GM20000 (cell line): ENCODE results near the gene SH3GL1.

Experiments used
- DNase-seq: peaks from one replicate; pipeline ENCODE4 v3.0.0; 2012; ENCODE audit warnings: low spot score
- TF ChIP-seq, protein P1 (sequence below): IDR thresholded peaks from 2 replicates; pipeline ENCODE4 v1.5.1; 2012; ENCODE audit warnings: mild to moderate bottlenecking, control low read depth; ENCODE audit errors: extremely low read depth, missing control alignments

SH3GL1 gene

DNA sequence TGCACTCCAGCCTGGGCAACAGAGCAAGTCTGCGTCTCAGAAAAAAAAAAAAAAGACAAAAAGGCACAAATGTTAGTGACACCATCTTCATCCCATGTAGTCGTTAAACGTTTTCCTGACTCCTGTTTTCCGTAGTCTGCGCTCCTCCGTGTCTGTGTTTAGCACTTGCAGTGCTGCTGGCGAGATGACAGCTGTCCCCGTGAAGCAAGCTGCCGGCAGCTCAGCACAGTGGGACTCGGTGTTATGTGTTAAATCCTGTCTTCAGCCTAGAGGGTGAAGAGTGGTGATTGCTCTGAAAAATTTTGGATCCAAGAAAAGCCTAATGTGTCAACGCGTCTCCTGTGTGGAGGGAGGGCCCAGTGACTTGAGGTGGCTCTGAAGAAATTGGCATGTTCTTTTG lies 38.9 kb upstream of the SH3GL1 start:
- DNase-seq = no peak
- TF ChIP-seq, protein P1, sequence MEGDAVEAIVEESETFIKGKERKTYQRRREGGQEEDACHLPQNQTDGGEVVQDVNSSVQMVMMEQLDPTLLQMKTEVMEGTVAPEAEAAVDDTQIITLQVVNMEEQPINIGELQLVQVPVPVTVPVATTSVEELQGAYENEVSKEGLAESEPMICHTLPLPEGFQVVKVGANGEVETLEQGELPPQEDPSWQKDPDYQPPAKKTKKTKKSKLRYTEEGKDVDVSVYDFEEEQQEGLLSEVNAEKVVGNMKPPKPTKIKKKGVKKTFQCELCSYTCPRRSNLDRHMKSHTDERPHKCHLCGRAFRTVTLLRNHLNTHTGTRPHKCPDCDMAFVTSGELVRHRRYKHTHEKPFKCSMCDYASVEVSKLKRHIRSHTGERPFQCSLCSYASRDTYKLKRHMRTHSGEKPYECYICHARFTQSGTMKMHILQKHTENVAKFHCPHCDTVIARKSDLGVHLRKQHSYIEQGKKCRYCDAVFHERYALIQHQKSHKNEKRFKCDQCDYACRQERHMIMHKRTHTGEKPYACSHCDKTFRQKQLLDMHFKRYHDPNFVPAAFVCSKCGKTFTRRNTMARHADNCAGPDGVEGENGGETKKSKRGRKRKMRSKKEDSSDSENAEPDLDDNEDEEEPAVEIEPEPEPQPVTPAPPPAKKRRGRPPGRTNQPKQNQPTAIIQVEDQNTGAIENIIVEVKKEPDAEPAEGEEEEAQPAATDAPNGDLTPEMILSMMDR = no peak

DNA sequence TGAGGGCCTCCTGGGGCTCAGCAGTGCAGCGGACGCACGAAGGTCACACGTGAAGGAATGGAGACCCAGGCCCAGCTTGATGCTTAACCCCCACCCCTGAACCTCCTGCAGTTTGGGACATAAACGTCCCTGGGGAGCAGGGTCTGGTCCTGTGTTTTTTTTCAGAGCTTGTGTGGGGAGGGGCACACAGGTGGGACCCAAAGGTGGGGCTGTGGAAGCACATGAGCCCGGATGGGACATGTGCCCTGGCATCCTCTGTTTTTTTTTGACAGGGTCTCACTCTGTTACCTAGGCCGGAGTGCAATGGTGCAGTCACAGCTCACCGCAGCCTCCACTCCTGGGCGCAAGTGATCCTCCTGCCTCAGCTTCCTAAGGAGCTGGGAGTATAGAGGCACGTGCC lies 36.8 kb upstream of the SH3GL1 start:
- TF ChIP-seq, protein P1 = no peak
- no peak for DNase-seq

DNA sequence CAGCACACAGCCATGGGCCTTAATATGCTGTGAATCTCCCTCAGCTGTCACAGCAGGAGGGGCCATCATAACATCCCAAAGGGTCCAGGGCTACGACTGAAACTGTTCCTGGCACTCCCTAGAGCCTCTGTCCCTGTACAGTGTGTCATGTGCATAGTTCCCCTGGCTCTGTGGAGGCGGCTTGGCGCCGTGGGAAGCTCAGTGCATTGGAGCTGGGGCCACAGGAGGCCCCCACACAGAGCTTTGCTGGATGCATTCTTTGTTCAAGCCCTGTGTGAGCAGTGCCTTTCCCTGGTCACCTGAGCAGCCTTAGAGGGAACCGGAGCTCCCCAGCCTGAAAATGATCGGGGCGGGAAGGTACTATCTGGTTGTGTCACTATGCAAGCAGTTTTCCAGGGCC lies 35.9 kb upstream of the SH3GL1 start:
- TF ChIP-seq, protein P1 = no peak
- no peak for DNase-seq

DNA sequence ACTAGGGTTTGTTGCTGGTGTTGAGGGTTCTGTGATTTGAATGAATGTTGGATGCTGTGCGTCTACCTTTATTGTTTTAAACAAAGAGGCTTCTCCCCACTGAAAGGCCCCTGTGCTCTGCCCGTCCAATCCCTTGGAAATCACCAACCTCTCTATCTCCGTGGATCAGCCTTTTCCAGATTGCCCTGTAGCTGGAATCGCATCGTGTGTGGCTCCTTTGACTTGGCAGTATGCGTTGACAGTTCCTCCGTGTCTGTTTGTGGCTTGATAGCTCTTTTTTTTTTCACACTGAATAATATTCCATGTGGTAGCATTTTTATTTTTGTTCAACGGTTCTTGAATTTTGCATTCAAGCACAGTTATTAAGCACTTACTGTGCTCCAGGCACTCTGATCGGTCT lies 34.0 kb upstream of the SH3GL1 start:
- no peak for DNase-seq
- TF ChIP-seq, protein P1 = no peak

DNA sequence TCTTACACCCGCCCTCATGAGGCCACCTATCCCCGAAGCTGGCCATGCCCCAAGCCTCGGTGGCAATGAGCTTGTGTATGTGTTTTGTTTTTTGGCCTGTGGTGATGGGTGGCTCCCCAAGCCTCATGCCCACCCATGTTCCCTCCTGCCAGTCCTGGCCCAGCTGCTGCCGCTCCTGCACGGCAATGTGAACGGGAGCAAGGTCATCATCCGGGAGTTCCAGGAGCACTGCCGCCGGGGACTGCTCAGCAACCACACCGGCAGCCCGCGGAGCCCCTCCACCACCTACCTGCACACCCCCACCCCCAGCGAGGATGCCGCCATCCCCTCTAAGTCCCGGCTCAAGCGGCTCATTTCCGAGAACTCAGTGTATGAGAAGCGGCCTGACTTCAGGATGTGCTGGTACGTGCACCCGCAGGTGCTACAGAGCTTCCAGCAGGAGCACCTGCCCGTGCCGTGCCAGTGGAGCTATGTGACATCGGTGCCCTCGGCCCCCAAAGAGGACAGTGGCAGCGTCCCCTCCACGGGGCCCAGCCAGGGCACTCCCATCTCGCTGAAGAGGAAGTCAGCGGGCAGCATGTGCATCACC lies 32.7 kb upstream of the SH3GL1 start:
- no peak for DNase-seq
- TF ChIP-seq, protein P1 = no peak

DNA sequence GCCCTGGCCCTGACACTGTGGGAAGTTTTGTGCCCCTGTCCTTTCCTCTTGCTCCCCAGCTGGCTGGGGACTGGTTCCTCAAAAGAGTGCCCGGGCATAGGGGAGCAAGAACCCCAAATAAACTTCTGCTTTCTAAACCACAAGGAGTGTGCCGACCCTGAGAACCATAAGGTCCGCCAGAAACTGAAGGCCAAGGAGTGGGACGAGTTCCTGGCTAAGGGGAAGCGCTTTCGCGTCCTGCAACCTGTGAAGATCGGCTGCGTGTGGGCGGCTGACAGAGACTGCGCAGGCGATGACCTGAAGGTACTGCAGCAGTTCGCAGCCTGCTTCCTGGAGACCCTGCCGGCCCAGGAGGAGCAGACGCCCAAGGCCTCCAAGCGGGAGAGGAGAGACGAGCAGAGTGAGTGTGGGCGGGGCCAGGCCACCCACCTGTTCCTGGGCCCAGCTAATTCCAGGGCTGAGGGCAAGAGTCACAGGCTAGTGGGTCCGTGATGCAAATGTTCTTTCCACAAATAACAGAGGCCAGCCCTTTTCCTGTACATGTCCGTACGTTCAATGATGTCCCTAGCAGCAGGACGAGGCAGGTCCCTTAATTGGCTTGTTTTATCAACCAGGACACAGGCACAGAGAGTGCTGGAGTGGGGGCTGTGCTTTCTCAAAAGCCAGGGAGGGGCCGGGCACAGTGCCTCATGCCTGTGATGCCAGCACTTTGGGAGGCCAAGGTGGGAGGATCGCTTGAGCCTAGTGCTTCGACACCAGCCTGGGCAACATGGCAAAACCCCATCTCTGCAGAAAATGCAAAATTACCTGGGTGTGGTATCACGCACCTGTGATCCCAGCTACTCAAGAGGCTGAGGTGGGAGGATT lies 31.7 kb upstream of the SH3GL1 start:
- TF ChIP-seq, protein P1 = no peak
- peak; percentile 64 for DNase-seq

DNA sequence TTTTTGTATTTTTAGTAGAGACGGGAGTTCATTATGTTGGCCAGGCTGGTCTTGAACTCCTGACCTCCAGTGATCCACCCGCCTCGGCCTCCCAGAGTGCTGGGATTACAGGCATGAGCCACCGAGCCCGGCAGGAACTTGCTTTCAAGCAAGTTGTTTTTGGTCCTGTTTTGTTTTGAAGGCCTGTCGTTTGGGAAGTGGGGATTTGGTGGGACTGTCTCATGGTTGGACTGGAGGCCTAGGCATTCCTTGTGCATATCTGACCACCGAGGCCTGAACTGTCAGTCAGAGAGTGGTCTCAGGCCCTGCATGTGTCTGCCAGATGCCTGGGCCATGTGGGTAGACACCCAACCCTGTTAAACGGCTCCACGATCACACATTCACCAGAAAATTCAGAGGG lies 30.9 kb upstream of the SH3GL1 start:
- DNase-seq = no peak
- TF ChIP-seq, protein P1 = no peak
